GM12874 (cell line): ENCODE measurements around the gene AGPS.

Experiments
- CTCF ChIP-seq: IDR thresholded peaks from 2 replicates; pipeline ENCODE4 v1.5.1; 2011; ENCODE audit warnings: low read depth, mild to moderate bottlenecking, control low read depth, low read length, moderate library complexity; ENCODE audit not compliant: insufficient read depth

Gene AGPS

DNA sequence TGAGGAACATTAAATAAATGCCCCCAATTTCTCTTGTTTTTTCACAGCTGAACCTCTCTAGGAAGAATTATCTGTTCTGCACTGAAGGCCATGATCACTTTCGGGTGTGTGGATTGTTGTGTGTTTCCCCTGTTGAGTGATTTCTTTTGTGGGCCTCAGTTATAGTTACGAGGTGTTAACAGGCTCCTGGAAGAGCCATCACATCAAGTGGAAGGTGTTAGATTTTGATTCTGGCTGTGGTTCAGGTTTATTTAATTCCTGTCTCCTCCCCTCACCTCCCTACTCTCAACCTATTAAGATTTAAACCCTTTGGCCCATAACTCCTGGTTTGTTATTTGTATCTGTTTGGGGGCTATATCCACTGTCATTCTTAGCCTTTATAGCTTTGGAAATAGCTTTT is 182.8 kb downstream of the AGPS start:
- no peak for TF ChIP-seq CTCF

DNA sequence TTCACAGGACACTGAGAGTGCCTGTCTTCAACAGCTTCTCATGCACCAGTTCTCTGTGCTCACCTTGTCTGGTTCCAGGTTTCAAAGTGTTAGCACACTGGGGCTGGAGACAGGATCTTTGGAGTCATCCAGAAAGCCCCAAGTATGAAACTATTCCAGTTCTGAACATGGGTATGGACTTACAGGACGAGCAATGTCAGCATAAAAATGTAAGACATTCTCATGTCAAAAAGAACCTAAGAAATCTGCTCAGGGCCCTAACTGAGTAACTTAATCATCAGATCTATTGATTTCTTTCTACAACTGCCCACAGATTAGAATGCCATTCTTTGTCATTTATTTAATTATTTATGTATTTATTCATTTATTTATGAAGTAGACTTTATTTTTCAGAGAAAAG is 184.5 kb downstream of the AGPS start:
- no peak for TF ChIP-seq CTCF

DNA sequence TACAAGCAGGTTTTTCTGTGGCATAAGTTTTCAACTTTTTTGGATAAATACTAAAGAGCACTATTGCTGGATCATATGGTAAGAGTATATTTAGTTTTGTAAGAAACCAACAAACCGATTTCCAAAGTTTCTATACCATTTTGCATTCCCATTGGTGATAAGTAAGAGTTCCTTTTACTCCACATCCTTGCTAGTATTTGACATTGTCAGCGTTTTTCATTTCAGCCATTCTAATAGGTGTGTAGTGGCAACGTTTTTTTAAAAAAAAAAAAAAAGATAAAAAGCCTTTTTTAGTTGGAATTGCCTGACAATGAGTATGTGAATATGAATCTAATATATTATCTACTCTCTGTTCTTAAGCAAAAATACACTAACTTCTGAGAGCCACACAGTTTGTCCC is 185.9 kb downstream of the AGPS start:
- no peak for TF ChIP-seq CTCF

GRCh38 chr2:177579486-177580036 is 187.0 kb downstream of the AGPS start:
- no peak for TF ChIP-seq CTCF

- TF ChIP-seq CTCF, result no peak
Measured at GRCh38 chr2:177582000-177582399, 189.4 kb downstream of the AGPS start.

DNA sequence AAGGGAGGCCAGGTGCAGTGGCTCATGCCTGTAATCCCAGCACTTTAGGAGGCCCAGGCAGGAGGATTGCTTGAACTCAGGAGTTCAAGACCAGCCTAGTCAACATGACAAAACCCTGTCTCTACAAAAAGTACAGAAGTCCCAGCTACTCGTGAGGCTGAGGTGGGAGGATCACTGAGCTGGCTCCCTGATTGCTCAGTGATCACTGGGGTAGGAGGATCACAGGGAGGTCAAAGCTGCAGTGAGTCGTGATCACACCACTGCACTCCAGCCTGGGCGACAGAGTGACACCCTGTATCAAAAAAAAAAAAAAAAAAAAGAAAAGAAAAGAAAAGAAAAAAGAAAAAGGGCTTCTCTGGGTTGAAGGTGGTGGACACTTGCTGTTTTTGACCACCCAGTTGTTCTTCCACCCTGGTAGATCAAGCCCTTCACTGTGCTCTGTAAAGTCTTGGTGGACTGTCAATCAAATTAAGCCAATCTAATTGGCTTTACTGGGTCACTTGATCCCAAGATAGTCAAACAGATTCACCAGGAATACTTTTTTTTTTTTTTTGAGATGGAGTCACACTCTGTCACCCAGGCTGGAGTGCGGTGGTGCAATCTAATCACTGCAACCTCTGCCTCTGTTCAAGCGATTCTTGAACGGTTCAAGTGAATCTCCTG is 191.6 kb downstream of the AGPS start:
- no peak for TF ChIP-seq CTCF

- no peak for TF ChIP-seq CTCF
Measured at GRCh38 chr2:177585234-177585863, 192.8 kb downstream of the AGPS start.
